ENCODE data around the gene UBASH3A. TPM values are rescaled to one million over a fixed set of nuclear protein-coding genes. Genes with fewer than 3 reads are reported as not detected.

Gene UBASH3A
- total RNA-seq, 1 donor from 2014 or later = 1.5 TPM

DNA sequence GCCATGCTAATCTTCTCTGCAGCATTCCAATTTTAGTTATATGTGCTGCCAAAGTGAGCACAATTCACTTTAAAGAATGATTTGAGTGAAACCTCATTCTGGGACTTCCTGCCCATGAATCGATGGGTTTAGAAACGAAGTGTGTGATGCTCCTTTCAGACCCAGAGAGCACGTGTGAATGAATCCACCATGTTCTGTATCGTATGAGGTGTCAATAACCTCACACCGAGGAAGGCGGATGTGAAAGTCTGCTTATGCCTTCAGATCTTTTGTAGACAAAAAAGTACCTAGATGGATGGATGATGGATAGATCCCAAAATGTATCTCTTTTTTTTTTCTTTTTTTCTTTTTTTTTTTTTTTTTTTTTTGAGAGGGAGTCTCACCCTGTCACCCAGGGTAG lies 13.8 kb downstream of the UBASH3A start:
- H3K9me3 ChIP-seq = no peaks in the 10 kb centered on the region
- no peaks in the 10 kb centered on the region for H3K4me1 ChIP-seq
- ATAC-seq (no peak), DNase-seq (no peak)
- TF ChIP-seq, protein P1, sequence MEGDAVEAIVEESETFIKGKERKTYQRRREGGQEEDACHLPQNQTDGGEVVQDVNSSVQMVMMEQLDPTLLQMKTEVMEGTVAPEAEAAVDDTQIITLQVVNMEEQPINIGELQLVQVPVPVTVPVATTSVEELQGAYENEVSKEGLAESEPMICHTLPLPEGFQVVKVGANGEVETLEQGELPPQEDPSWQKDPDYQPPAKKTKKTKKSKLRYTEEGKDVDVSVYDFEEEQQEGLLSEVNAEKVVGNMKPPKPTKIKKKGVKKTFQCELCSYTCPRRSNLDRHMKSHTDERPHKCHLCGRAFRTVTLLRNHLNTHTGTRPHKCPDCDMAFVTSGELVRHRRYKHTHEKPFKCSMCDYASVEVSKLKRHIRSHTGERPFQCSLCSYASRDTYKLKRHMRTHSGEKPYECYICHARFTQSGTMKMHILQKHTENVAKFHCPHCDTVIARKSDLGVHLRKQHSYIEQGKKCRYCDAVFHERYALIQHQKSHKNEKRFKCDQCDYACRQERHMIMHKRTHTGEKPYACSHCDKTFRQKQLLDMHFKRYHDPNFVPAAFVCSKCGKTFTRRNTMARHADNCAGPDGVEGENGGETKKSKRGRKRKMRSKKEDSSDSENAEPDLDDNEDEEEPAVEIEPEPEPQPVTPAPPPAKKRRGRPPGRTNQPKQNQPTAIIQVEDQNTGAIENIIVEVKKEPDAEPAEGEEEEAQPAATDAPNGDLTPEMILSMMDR (IDR thresholded peaks at IDR 0.05) = no peak
- H3K27ac ChIP-seq = no peak overlapping the region
- H3K4me3 ChIP-seq = no peak overlapping the region
- no peaks in the 10 kb centered on the region for H3K27me3 ChIP-seq
- no peaks in the 10 kb centered on the region for H3K36me3 ChIP-seq
- intact Hi-C loops (cut with DNase I) = no loop called here

DNA sequence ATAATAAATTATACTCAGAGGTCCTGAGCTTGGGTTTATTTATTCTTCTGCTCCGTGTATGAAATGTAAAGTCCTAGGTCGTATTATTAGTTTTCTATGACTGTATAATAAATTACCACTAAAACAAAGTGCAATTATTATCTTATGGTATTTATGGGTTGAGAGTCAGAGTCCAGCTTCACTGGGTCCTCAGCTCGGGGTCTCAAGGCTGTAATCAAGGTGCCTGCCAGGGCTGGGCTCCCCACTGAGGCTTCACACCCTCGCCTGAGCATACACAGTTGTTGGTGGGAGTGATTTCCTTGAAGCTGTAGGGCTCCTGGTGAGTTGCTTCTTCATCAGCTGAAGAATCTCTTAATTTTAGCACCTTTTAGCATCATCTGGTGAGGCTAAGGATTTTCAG lies 15.2 kb downstream of the UBASH3A start:
- H3K36me3 ChIP-seq = no peaks in the 10 kb centered on the region
- H3K9me3 ChIP-seq = no peaks in the 10 kb centered on the region
- DNase-seq (no peak), ATAC-seq (no peak)
- TF ChIP-seq, protein P1 (IDR thresholded peaks at IDR 0.05) = no peak
- H3K27ac ChIP-seq = no peak overlapping the region
- intact Hi-C loops (cut with DNase I) = no loop called here
- H3K4me3 ChIP-seq = no peak overlapping the region
- H3K4me1 ChIP-seq = peaks cover 3% of the 10 kb centered on the region
- H3K27me3 ChIP-seq = no peaks in the 10 kb centered on the region

DNA sequence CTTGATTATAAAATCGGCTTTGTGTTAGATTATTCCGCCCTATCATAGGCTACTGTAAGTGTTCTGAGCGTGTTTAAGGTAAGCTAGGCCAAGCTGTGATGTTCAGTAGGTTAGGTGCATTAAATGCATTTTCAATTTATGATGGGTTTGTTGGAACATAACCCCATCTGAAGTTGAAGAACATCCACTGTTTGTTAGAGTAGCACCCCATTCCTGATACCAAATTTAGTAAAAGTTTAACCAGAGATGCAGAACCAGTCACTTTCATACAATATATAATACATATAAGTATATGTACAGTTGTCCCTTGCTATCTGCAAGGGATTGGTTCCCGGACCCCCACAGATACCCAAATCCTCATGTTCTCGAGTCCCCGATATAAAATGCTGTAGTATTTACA lies 16.1 kb downstream of the UBASH3A start:
- Histone ChIP-seq H3K36me3 (no peaks in the 10 kb centered on the region), H3K27ac (no peak overlapping the region), H3K4me1 (peaks cover 6% of the 10 kb centered on the region), H3K4me3 (no peak overlapping the region), H3K9me3 (no peaks in the 10 kb centered on the region), H3K27me3 (no peaks in the 10 kb centered on the region)
- intact Hi-C loops (cut with DNase I) = no loop called here
- TF ChIP-seq, protein P1 (IDR thresholded peaks at IDR 0.05) = no peak
- ATAC-seq (no peak), DNase-seq (no peak)

DNA sequence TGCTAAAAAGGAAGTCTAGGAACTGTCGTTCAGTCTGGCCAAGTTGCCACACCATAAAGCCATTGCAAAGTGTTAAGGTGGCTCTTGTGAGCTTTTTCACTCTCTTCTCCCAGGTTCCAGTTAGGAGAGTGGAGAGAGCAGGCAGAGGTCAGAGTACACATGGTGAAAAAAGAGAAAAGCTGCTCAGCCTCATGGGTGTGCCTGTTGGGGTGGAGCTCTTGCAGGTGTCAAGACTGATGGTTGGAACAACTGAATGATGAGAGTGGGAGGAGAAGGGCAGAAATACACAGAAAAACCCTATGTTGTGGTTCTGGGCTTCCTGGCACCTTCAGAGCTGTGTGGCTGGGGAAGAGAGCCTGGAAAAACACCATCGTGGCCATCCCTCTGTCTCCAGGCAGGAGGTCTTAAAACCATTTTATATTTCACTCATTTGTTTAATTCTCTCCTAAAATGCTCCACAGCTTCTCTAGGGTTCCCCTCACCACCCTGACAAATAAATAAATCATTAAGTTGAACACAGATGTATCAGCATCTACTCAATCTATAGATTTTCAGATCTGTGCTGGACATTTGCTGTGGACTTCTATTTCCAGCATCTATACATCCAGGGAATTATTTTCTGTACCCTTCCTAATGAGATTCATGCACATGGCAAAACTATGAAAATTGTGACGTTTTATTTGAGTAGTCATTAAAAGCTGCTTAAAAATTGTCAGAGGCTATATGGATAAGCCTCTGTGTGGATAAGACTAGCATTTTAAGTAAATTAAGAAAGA lies 17.5 kb downstream of the UBASH3A start:
- peaks cover 12% of the 10 kb centered on the region for H3K4me1 ChIP-seq
- TF ChIP-seq, protein P1 (IDR thresholded peaks at IDR 0.05) = no peak
- no peak for DNase-seq
- no peaks in the 10 kb centered on the region for H3K36me3 ChIP-seq
- no peak overlapping the region for H3K4me3 ChIP-seq
- H3K27me3 ChIP-seq = no peaks in the 10 kb centered on the region
- ATAC-seq = no peak
- intact Hi-C loops (cut with DNase I) = no loop called here
- H3K27ac ChIP-seq = no peak overlapping the region
- no peaks in the 10 kb centered on the region for H3K9me3 ChIP-seq

DNA sequence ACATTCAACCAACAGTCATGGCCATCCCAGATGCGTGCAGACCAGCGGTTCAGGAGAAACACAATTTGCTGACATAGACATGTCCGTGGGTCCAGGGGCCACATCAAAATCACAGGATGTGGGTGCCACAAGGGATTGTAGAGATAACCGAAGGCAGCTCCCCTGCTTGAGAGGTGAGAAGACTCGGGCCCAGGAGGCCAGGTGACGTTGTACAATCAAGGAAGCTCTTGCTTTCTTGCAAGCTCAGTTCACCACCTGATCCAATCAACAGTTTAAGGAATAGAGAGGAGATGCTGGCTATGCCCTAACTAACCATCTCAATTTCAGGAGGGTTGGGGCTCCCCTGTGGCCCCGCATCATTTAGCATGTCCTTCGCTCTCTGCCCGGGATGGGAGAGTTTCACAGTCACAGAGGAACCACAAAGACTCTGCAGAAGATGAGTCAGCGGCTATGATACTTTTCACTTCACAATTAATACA lies 19.5 kb downstream of the UBASH3A start:
- Histone ChIP-seq H3K4me1 (peaks cover 12% of the 10 kb centered on the region), H3K9me3 (no peaks in the 10 kb centered on the region), H3K27ac (no peak overlapping the region), H3K36me3 (no peaks in the 10 kb centered on the region), H3K27me3 (no peaks in the 10 kb centered on the region), H3K4me3 (no peak overlapping the region)
- TF ChIP-seq, protein P1 (IDR thresholded peaks at IDR 0.05) = no peak
- ATAC-seq (no peak), DNase-seq (no peak)
- intact Hi-C loops (cut with DNase I) = no loop called here

Data from upper lobe of right lung (tissue), 1 donor.